ENCODE data around the gene PIK3AP1.

PIK3AP1 gene

GRCh38 chr10:96585736-96586418 lies 134.4 kb downstream of the PIK3AP1 start:
- Histone ChIP-seq H3K27me3 (ENCODE audit: insufficient read depth, poor library complexity, severe bottlenecking) (no peaks in the 10 kb centered on the region), H3K27ac (replicated peaks) (peak overlapping the region; percentile 81), H3K4me3 (replicated peaks; ENCODE audit: insufficient read depth, low read length) (peak overlapping the region; percentile 95)
- DNase-seq (ENCODE audit: low read depth in 1 of 2, low spot score in 1 of 2) = no peak
- TF ChIP-seq CTCF (IDR thresholded peaks at IDR 0.05; ENCODE audit: insufficient read depth, low read length) = no peak
- no peak for TF ChIP-seq GABPA (IDR thresholded peaks at IDR 0.05; ENCODE audit: low read depth)
- no peak for TF ChIP-seq SPI1 (IDR thresholded peaks at IDR 0.05; ENCODE audit: borderline replicate concordance, low read depth)
- TF ChIP-seq POLR2AphosphoS5 (IDR thresholded peaks at IDR 0.05; ENCODE audit: low read depth) = no peak; the same call in 1 of the 2 replicates
- no peak for TF ChIP-seq REST (IDR thresholded peaks at IDR 0.05; ENCODE audit: insufficient replicate concordance, low read depth)

- Histone ChIP-seq H3K27me3 (ENCODE audit: insufficient read depth, poor library complexity, severe bottlenecking) (no peaks in the 10 kb centered on the region), H3K4me3 (replicated peaks; ENCODE audit: insufficient read depth, low read length) (no peak overlapping the region; the same call in 1 of the 2 replicates), H3K27ac (replicated peaks) (no peak overlapping the region)
- DNase-seq (ENCODE audit: low read depth in 1 of 2, low spot score in 1 of 2) = no peak
- TF ChIP-seq CTCF (IDR thresholded peaks at IDR 0.05; ENCODE audit: insufficient read depth, low read length) (no peak), POLR2AphosphoS5 (IDR thresholded peaks at IDR 0.05; ENCODE audit: low read depth) (no peak), GABPA (IDR thresholded peaks at IDR 0.05; ENCODE audit: low read depth) (no peak), REST (IDR thresholded peaks at IDR 0.05; ENCODE audit: insufficient replicate concordance, low read depth) (no peak), SPI1 (IDR thresholded peaks at IDR 0.05; ENCODE audit: borderline replicate concordance, low read depth) (no peak)
These were observed 135.8 kb downstream of the PIK3AP1 start for GRCh38 chr10:96584474-96584873.

DNA sequence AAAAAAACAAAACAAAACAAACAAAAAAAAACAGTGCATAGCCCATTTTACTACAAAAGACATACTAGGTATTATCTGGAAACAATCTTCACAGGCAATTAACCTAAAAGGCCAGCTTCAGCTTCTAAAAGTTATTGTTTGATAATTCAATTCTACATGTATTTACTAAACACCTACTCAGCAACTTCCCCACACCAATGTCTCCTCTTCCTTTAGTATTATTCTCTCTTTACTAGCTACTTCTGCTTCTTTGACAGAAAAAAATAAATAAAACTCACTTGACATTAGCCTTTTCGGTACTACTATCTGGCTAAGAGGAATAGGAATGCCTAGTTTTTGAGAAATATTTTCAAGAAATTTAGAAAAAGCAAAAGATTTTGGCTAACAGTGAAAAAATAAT lies 136.3 kb downstream of the PIK3AP1 start:
- Histone ChIP-seq H3K27ac (replicated peaks) (no peak overlapping the region), H3K4me3 (replicated peaks; ENCODE audit: insufficient read depth, low read length) (no peak overlapping the region)

More for the DNA sequence above, 136.3 kb downstream of the PIK3AP1 start:
- no peak for DNase-seq (ENCODE audit: low read depth in 1 of 2, low spot score in 1 of 2)
- H3K27me3 ChIP-seq (ENCODE audit: insufficient read depth, poor library complexity, severe bottlenecking) = no peaks in the 10 kb centered on the region
- no peak for TF ChIP-seq GABPA (IDR thresholded peaks at IDR 0.05; ENCODE audit: low read depth)
- TF ChIP-seq SPI1 (IDR thresholded peaks at IDR 0.05; ENCODE audit: borderline replicate concordance, low read depth) = peak; percentile 12; the same call in 1 of the 2 replicates
- TF ChIP-seq REST (IDR thresholded peaks at IDR 0.05; ENCODE audit: insufficient replicate concordance, low read depth) = no peak
- no peak for TF ChIP-seq POLR2AphosphoS5 (IDR thresholded peaks at IDR 0.05; ENCODE audit: low read depth)
- no peak for TF ChIP-seq CTCF (IDR thresholded peaks at IDR 0.05; ENCODE audit: insufficient read depth, low read length)
